ENCODE results near the gene DZIP1L. TPM values are rescaled to one million over a fixed set of nuclear protein-coding genes. Genes with fewer than 3 reads are reported as not detected.
A peak's percentile ranks its signal among the peaks of the same experiment; 100 is the strongest.

The DZIP1L gene
- total RNA-seq, 1 donor from 2014 or later, result 17.7 TPM

GRCh38 chr3:138078096-138078495 lies 37.3 kb downstream of the DZIP1L start:
- DNase-seq (ENCODE audit: extremely low read depth, low read depth, low spot score), result no peak

DNA sequence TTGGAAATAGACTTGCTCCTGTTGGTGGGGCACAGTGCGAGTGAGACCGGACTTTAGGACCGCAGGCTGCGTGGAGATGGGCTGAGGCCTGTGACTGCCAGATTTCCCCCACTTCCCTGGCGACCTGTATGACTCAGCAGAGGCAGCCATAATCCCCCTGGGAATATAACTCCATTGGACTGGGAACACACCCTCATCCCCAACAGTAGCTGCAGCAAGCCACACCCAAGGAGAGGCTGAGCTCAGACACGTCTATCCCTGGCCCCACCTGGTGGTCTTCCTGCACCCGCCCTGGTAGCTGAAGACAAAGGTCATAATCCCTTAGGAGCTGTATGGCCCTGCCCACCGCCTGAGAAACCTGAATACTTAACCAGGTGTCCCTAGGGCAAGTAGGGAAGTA lies 42.6 kb downstream of the DZIP1L start:
- no peak for DNase-seq (ENCODE audit: extremely low read depth, low read depth, low spot score)

- no peak for DNase-seq (ENCODE audit: extremely low read depth, low read depth, low spot score)
These were observed 45.4 kb downstream of the DZIP1L start for GRCh38 chr3:138070006-138070405.

- DNase-seq (ENCODE audit: extremely low read depth, low read depth, low spot score), result peak; percentile 34
These were observed 46.7 kb downstream of the DZIP1L start for GRCh38 chr3:138068579-138069174.

DNA sequence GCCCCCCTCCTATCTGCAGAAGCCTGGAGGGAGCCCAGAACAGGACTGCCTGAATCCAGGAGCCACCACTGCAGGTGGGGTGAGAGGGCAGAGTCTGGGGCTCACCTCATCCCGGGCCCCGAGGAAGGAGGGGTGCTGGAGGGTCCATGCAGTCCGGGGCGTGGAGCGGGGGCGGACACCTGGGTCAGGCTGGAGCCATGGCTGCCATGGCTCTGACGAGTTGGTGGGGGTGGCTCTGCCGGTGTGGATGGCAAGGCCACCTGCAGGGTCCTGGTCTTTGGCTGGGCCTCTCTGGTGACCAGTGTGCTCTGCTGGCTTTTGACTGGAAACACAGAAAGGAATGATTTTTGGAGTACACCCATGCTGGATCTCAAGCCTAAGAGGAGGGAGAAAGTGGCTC lies 47.4 kb downstream of the DZIP1L start:
- DNase-seq (ENCODE audit: extremely low read depth, low read depth, low spot score), result no peak

DNA sequence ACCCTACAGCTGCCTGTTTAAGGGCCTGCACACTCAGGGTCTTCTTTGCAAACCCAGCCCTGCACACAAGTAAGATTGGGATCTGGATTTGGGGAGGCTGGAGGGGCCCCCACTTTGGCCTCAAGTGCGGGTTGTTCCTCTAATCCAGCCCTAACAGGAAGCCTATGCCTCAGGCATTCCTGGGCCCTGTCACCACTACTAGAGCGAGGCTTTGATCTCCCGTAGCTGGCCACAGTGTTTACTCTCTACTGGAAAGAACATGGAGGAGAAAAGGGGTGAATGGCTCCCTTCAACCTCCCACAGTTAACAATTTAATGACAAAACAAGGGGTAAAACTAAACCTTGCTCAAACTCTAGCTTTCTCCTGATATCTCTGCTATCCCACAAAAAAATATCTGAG lies 48.4 kb downstream of the DZIP1L start:
- DNase-seq (ENCODE audit: extremely low read depth, low read depth, low spot score), result no peak

GRCh38 chr3:138066383-138066782 lies 49.0 kb downstream of the DZIP1L start:
- DNase-seq (ENCODE audit: extremely low read depth, low read depth, low spot score), result no peak

GRCh38 chr3:138065949-138066348 lies 49.5 kb downstream of the DZIP1L start:
- DNase-seq (ENCODE audit: extremely low read depth, low read depth, low spot score), result no peak

- DNase-seq (ENCODE audit: extremely low read depth, low read depth, low spot score), result no peak
These were observed 52.0 kb downstream of the DZIP1L start for GRCh38 chr3:138063416-138063815.

DNA sequence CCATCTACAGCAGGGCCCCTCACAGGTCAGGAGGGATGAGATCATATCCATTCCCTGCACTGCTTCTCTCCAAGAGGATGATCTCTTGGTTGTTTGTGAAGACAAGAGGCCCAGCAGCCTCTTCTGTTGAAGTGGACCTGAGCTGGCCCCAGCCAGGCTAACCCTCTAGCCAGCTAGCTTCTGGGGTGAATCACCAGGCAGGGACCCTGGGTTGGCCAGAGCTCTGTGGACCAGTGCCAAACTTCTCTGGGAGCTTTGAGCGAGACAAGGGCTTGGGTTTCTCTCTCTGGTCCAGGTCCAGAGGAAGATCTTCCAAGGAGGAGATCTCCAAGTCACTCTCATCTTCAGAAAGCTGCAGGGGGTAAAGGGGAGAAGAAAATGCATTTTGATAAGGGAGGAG lies 52.8 kb downstream of the DZIP1L start:
- no peak for DNase-seq (ENCODE audit: extremely low read depth, low read depth, low spot score)

- DNase-seq (ENCODE audit: extremely low read depth, low read depth, low spot score), result no peak
These were observed 53.4 kb downstream of the DZIP1L start for GRCh38 chr3:138062037-138062436.

DNA sequence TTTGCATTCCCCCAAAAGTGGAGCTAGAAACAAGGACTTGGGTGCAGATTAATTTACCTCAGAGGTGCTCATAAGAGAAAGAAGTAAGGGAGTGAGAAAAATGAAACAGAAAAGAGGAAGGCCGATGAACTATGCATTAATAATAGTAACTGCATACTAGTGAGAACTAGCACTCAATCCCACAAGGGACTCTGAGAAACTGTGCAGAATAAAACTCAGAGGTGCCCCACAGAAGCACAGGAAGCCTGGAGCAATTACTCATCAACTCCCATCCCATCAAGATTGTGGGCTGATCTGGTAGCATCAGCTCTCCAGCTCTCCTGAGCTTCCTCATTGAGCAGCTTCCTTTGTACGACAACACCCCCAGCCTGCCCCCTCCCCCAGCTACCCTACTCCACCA lies 54.6 kb downstream of the DZIP1L start:
- DNase-seq (ENCODE audit: extremely low read depth, low read depth, low spot score), result no peak

- no peak for DNase-seq (ENCODE audit: extremely low read depth, low read depth, low spot score)
These were observed 56.1 kb downstream of the DZIP1L start for GRCh38 chr3:138059261-138059660.

GRCh38 chr3:138057384-138057783 lies 58.0 kb downstream of the DZIP1L start:
- DNase-seq (ENCODE audit: extremely low read depth, low read depth, low spot score), result no peak

GRCh38 chr3:138054057-138054456 lies 61.4 kb downstream of the DZIP1L start:
- DNase-seq (ENCODE audit: extremely low read depth, low read depth, low spot score), result no peak

- no peak for DNase-seq (ENCODE audit: extremely low read depth, low read depth, low spot score)
These were observed 63.2 kb downstream of the DZIP1L start for GRCh38 chr3:138051947-138052802.

- DNase-seq (ENCODE audit: extremely low read depth, low read depth, low spot score), result no peak
These were observed 66.1 kb downstream of the DZIP1L start for GRCh38 chr3:138049157-138049919.

DNA sequence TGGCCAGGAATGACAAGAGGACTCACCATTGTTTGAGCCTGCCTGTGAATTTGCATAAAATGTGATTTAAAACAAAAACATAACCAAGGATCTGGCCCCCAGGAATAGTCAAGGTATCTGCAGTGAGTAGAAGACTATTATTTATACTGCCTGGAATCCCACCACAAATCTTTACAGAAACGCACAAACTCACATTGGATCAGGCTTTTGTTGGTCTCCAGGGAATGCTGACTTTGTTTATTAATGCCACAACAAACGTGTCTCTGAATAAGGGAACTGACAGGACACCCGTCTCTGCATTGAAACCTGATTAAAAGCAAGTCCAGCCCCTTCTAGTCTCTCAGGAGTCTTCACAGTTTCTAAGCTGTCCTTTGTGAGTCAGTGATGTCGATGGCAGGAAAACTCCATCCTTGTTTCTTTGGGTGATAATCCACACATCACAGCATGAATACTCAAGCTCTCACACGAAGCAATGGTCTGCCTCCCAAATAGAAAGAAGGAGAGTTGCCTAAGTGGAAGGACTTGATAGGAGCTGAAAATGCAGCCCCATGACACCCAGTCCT lies 67.7 kb downstream of the DZIP1L start:
- no peak for DNase-seq (ENCODE audit: extremely low read depth, low read depth, low spot score)

GRCh38 chr3:138046955-138047354 lies 68.5 kb downstream of the DZIP1L start:
- no peak for DNase-seq (ENCODE audit: extremely low read depth, low read depth, low spot score)

GRCh38 chr3:138046085-138046484 lies 69.3 kb downstream of the DZIP1L start:
- no peak for DNase-seq (ENCODE audit: extremely low read depth, low read depth, low spot score)

Data from glomerular endothelial cell (primary cell).